Activated B cell treated with CpG ODN at 0.5 μM for 24 hours (primary cell): ENCODE results near the gene TSHZ1. TPM values are rescaled to one million over a fixed set of nuclear protein-coding genes. Genes with fewer than 3 reads are reported as not detected.

Source experiments
- ATAC-seq: fragments of 200-7000 bp; cut with Tn5 transposase; one replicate; pipeline ENCODE4 v1.10.0; 2021; ENCODE audit warnings: low read depth, mild to moderate bottlenecking, moderate library complexity
- CTCF ChIA-PET: fragments of 350-600 bp; sonication (Branson Sonifier 250); formaldehyde crosslinking; loops from one replicate; lab custom pipeline; 2021; ENCODE audit warnings: antibody characterized with exemption; lab: Charles Lee
- POLR2A ChIA-PET: fragments of 350-600 bp; sonication (Branson Sonifier 250); formaldehyde crosslinking; loops from one replicate; lab custom pipeline; 2021; ENCODE audit warnings: antibody characterized with exemption; lab: Charles Lee
- DNase-seq: peaks from one replicate; pipeline ENCODE4 v3.0.0; 2022
- H3K27ac Mint-ChIP-seq: one replicate; pipeline ENCODE4 v1.8.0; 2020; ENCODE audit warnings: mixed read lengths
- H3K27me3 Mint-ChIP-seq: one replicate; pipeline ENCODE4 v1.8.0; 2021; ENCODE audit warnings: mixed read lengths
- H3K36me3 Mint-ChIP-seq: one replicate; pipeline ENCODE4 v1.8.0; 2021; ENCODE audit warnings: low read depth, mixed read lengths
- H3K4me1 Mint-ChIP-seq: one replicate; pipeline ENCODE4 v1.8.0; 2021; ENCODE audit warnings: mixed read lengths
- H3K4me3 Mint-ChIP-seq: one replicate; pipeline ENCODE4 v1.8.0; 2020; ENCODE audit warnings: mild to moderate bottlenecking, mixed read lengths
- H3K9me3 Mint-ChIP-seq: one replicate; pipeline ENCODE4 v1.8.0; 2020; ENCODE audit warnings: mixed read lengths
- CTCF ChIP-seq: fragments of 200-600 bp; IDR thresholded peaks from one replicate; pipeline ENCODE4 v1.8.0; 2022; ENCODE audit warnings: antibody characterized with exemption, mild to moderate bottlenecking
- intact Hi-C: fragments of 100-400 bp; cut with micrococcal nuclease; formaldehyde crosslinking; loops from one replicate; pipeline ENCODE4 v1.15.1; 2024
- total RNA-seq: library from RNA; stranded (reverse); gene quantifications from 2 replicates; pipeline ENCODE4 v1.2.3, GENCODE V29; 2022

TSHZ1 gene
- total RNA-seq, 1 donor from 2014 or later: 8.6 TPM

DNA sequence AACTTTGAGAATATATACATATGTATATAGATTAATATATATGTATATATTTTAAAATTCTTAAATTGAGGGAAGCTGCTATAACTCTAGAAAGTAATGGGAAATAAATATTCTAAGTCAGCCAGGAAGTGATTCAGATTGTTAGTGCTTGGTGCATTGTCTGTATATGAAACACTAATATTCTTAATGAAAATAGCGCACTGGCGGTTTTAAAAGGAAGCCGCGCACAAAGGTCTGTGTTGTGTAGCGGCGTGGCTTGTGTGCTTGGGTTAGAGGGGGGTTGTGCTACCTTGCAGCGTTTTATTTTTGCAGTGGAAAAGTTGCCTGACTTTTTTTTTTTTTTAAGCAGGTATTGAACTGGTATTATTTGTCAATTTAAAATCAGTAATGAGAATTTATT lies 11.3 kb downstream of the TSHZ1 start:
- DNase-seq (no peak), ATAC-seq (no peak)
- peaks cover 4% of the 10 kb centered on the region for H3K4me1 Mint-ChIP-seq
- no peaks in the 10 kb centered on the region for H3K27me3 Mint-ChIP-seq
- CTCF ChIA-PET: no interaction called here
- no peaks in the 10 kb centered on the region for H3K36me3 Mint-ChIP-seq
- POLR2A ChIA-PET: no interaction called here
- TF ChIP-seq CTCF: no peak
- no peak overlapping the region for H3K27ac Mint-ChIP-seq
- H3K9me3 Mint-ChIP-seq: no peaks in the 10 kb centered on the region
- no peak overlapping the region for H3K4me3 Mint-ChIP-seq
- intact Hi-C loops: no loop called here

DNA sequence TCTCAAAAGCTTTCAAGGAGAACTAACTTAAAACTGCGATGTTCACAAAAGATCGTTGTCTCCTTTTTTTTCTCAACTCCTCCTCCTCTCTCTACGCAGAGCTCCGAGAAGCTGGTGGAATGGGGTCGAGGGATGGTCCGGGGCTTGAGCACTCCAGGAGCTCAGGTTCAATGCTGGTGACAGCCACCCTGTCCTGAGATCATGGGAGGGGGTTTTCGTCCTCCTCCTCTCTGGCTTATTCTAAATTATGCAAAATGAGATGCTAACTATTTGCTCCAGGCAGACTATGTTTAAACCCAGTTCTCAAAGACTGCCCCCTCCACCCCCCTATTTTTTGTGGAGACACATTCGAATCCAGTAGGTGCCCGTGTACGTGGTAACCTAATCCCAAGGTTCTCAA lies 11.8 kb downstream of the TSHZ1 start:
- ChIA-PET POLR2A (no interaction called here), CTCF (no interaction called here)
- Mint-ChIP-seq H3K27ac (no peak overlapping the region), H3K4me1 (peaks cover 6% of the 10 kb centered on the region), H3K36me3 (no peaks in the 10 kb centered on the region), H3K4me3 (no peak overlapping the region), H3K9me3 (no peaks in the 10 kb centered on the region), H3K27me3 (no peaks in the 10 kb centered on the region)
- ATAC-seq: no peak
- intact Hi-C loops: no loop called here
- no peak for TF ChIP-seq CTCF
- DNase-seq: no peak

DNA sequence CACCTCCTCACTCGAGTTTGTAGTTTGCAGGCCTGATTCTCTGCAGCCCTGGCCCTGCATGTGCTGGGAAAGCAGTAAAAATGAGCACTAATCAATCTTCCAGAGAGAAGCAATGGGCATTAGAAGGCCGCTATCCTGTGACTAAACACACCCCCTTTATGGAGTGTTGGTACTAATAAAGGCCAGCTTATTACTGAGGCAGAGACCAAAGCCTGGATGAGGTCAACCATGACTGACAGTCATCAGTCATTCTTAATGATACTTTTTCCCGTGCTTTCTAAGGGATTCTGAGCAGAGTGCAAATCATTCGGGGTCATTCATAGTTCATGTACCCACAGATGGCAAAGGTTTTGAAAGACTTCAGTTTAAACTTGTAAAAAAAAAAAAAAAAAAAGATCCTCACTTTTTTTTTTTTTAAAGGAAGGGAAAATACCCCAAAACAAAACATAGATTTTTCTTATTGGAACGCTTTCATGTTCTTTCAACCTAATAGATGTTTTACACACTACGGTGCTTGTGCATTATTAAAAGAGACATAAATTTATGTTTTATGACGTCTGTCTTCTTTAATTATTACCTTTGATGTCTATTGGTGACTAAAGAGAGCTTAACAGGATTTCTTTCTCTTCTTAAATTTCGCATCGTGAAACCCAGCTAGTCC lies 13.2 kb downstream of the TSHZ1 start:
- no peaks in the 10 kb centered on the region for H3K36me3 Mint-ChIP-seq
- intact Hi-C loops: no loop called here
- peaks cover 6% of the 10 kb centered on the region for H3K4me1 Mint-ChIP-seq
- no peak for DNase-seq
- no peak overlapping the region for H3K27ac Mint-ChIP-seq
- TF ChIP-seq CTCF: no peak
- ATAC-seq: no peak
- CTCF ChIA-PET: no interaction called here
- H3K9me3 Mint-ChIP-seq: no peaks in the 10 kb centered on the region
- POLR2A ChIA-PET: no interaction called here
- no peak overlapping the region for H3K4me3 Mint-ChIP-seq
- H3K27me3 Mint-ChIP-seq: no peaks in the 10 kb centered on the region

GRCh38 chr18:75226286-75226955 lies 15.8 kb downstream of the TSHZ1 start:
- H3K9me3 Mint-ChIP-seq: no peaks in the 10 kb centered on the region
- CTCF ChIA-PET: interaction anchor here (0.7 kb wide), 2 partner anchors 14 to 218 kb away, joined by 3 read pairs; no protein-coding TSS in a partner anchor
- H3K36me3 Mint-ChIP-seq: peaks cover 2% of the 10 kb centered on the region
- intact Hi-C loops: no loop called here
- H3K4me1 Mint-ChIP-seq: peaks cover 6% of the 10 kb centered on the region
- H3K4me3 Mint-ChIP-seq: no peak overlapping the region
- H3K27me3 Mint-ChIP-seq: no peaks in the 10 kb centered on the region
- no peak overlapping the region for H3K27ac Mint-ChIP-seq
- POLR2A ChIA-PET: no interaction called here
- no peak for DNase-seq
- no peak for ATAC-seq
- no peak for TF ChIP-seq CTCF

DNA sequence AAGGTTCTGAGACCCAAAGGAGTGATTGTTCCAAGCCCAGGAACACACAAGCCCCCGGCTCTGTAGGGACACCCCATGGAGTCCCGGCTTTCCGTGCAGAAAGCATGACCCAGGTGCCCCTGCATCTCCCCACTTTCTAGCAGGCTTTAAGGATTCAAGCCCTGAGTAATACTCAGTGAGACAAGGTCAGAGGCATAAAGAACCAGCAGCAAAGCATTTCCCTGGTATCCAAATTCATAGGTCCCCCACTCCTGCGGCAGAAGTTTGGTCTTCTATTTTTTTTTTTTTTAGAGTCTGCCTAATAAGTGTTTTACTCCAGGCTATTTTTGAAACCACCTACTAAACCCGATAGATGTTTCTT lies 16.3 kb downstream of the TSHZ1 start:
- intact Hi-C loops: no loop called here
- CTCF ChIA-PET: no interaction called here
- POLR2A ChIA-PET: no interaction called here
- ATAC-seq (no peak), DNase-seq (no peak)
- Mint-ChIP-seq H3K9me3 (no peaks in the 10 kb centered on the region), H3K27ac (no peak overlapping the region), H3K4me3 (no peak overlapping the region), H3K4me1 (peaks cover 6% of the 10 kb centered on the region), H3K27me3 (no peaks in the 10 kb centered on the region), H3K36me3 (peaks cover 2% of the 10 kb centered on the region)
- no peak for TF ChIP-seq CTCF
